B cell (primary cell): ENCODE measurements around the gene TRAFD1. TPM values are rescaled to one million over a fixed set of nuclear protein-coding genes. Genes with fewer than 3 reads are reported as not detected.
A peak's percentile ranks its signal among the peaks of the same experiment; 100 is the strongest.

ENCODE experiments used
- ATAC-seq: fragments of 200-7000 bp; cut with Tn5 transposase; one replicate; pipeline ENCODE4 v1.10.0; 2021; ENCODE audit warnings: low read depth, mild to moderate bottlenecking, moderate number of reproducible peaks, moderate library complexity
- CTCF ChIA-PET: fragments of 350-600 bp; sonication (Branson Sonifier 250); formaldehyde crosslinking; loops from one replicate; lab custom pipeline; 2021; ENCODE audit warnings: antibody characterized with exemption, inconsistent platforms; lab: Charles Lee
- POLR2A ChIA-PET: fragments of 350-600 bp; sonication (Branson Sonifier 250); formaldehyde crosslinking; loops from one replicate; lab custom pipeline; 2021; ENCODE audit warnings: antibody characterized with exemption; lab: Charles Lee
- DNase-seq: peaks from one replicate; pipeline ENCODE4 v3.0.0; 2013
- H2AFZ ChIP-seq: 2 replicates; pipeline ENCODE4 v1.6.1; 2012; ENCODE audit warnings: mild to moderate bottlenecking, low read depth, low read length; ENCODE audit not compliant: insufficient read depth, poor library complexity, severe bottlenecking
- H3K27ac ChIP-seq, 2 donors: 1 replicate in 1 of 2; 2 replicates in 1 of 2; pipeline ENCODE4 v1.5.1; 2012 to 2013; ENCODE audit warnings: low read length in 2 of 2, mild to moderate bottlenecking in 2 of 2, moderate library complexity in 1 of 2
- H3K27me3 ChIP-seq, 4 experiments: fragments of 200-600 bp in 1 of 4; sonication (generic) in 1 of 4; replicated peaks in 1 of 4; 1 replicate in 2 of 4; 2 replicates in 2 of 4; pipeline versions ENCODE4 v1.6.1 to v1.7.0; 2013 to 2016; ENCODE audit warnings: low read length in 3 of 4, mild to moderate bottlenecking in 2 of 4, mixed read lengths in 1 of 4, moderate library complexity in 1 of 4; ENCODE audit not compliant: insufficient read depth in 4 of 4, control insufficient read depth in 3 of 4; ENCODE audit errors: control extremely low read depth in 1 of 4
- H3K36me3 ChIP-seq, 2 experiments: replicated peaks in 1 of 2; 1 replicate in 1 of 2; 2 replicates in 1 of 2; pipeline versions ENCODE4 v1.6.1 to v1.7.1; 2013; ENCODE audit warnings: low read length in 1 of 2; ENCODE audit not compliant: insufficient read depth in 2 of 2, control insufficient read depth in 1 of 2; ENCODE audit errors: control extremely low read depth in 1 of 2, extremely low read depth in 1 of 2
- H3K4me1 ChIP-seq, 2 donors: fragments of 200-600 bp in 1 of 2; sonication (generic) in 1 of 2; 1 replicate in 1 of 2; 2 replicates in 1 of 2; pipeline versions ENCODE4 v1.5.1 to v1.6.1; 2013 to 2017; ENCODE audit warnings: low read length in 2 of 2; ENCODE audit not compliant: control insufficient read depth in 2 of 2, insufficient read depth in 2 of 2
- H3K4me2 ChIP-seq: replicated peaks from 2 replicates; pipeline ENCODE3; 2012; ENCODE audit warnings: mild to moderate bottlenecking, low read depth, low read length; ENCODE audit not compliant: poor library complexity, severe bottlenecking
- H3K4me3 ChIP-seq, 5 experiments: fragments of 200-600 bp in 1 of 5; sonication (generic) in 1 of 5; 1 replicate in 3 of 5; 2 replicates in 2 of 5; pipeline versions ENCODE4 v1.5.1 to v1.7.0; 2011 to 2016; ENCODE audit warnings: low read length in 4 of 5, mild to moderate bottlenecking in 4 of 5, low read depth in 2 of 5, control low read depth in 1 of 5, moderate library complexity in 1 of 5; ENCODE audit not compliant: insufficient read depth in 1 of 5; ENCODE audit errors: control extremely low read depth in 1 of 5, extremely low read depth in 1 of 5
- H3K79me2 ChIP-seq: fragments of 200-600 bp; sonication (generic); one replicate; pipeline ENCODE4 v1.6.0; 2016; ENCODE audit warnings: low read length; ENCODE audit not compliant: control insufficient read depth, insufficient read depth
- H3K9ac ChIP-seq: fragments of 200-600 bp; sonication (generic); 2 replicates; pipeline ENCODE4 v1.6.1; 2017; ENCODE audit warnings: mild to moderate bottlenecking, low read length, moderate library complexity
- H3K9me3 ChIP-seq, 3 donors: one replicate each; pipeline versions ENCODE4 v1.6.1 to v1.7.1; 2013; ENCODE audit warnings: low read length in 2 of 3; ENCODE audit not compliant: control insufficient read depth in 2 of 3, insufficient read depth in 1 of 3; ENCODE audit errors: control extremely low read depth in 1 of 3
- H4K20me1 ChIP-seq: 2 replicates; pipeline ENCODE4 v1.6.0; 2012; ENCODE audit warnings: mild to moderate bottlenecking, low read length; ENCODE audit not compliant: insufficient read depth, control insufficient read depth, poor library complexity, severe bottlenecking
- H3K27ac Mint-ChIP-seq: one replicate; pipeline ENCODE4 v1.8.0; 2021; ENCODE audit warnings: mixed read lengths
- H3K27me3 Mint-ChIP-seq: one replicate; pipeline ENCODE4 v1.8.0; 2021; ENCODE audit warnings: mixed read lengths
- H3K4me1 Mint-ChIP-seq: one replicate; pipeline ENCODE4 v1.8.0; 2021; ENCODE audit warnings: mixed read lengths
- H3K4me3 Mint-ChIP-seq: one replicate; pipeline ENCODE4 v1.8.0; 2021; ENCODE audit warnings: mixed read lengths
- H3K9me3 Mint-ChIP-seq: one replicate; pipeline ENCODE4 v1.8.0; 2022; ENCODE audit warnings: mixed read lengths; ENCODE audit not compliant: insufficient read depth
- EZH2 ChIP-seq: IDR thresholded peaks from 2 replicates; pipeline ENCODE4 v1.6.1; 2012; ENCODE audit warnings: borderline replicate concordance, low read depth, mild to moderate bottlenecking, moderate library complexity, low read length; ENCODE audit not compliant: insufficient read depth, poor library complexity, severe bottlenecking
- WGBS: methylation state at CpG from one replicate; pipeline ENCODE4 v1.1.5; 2013; ENCODE audit warnings: missing lambda C conversion rate; ENCODE audit not compliant: insufficient coverage; 5-methylcytosine and 5-hydroxymethylcytosine counted together
- intact Hi-C: fragments of 100-400 bp; cut with micrococcal nuclease; formaldehyde crosslinking; loops from one replicate; pipeline ENCODE4 v1.10.0; 2022
- polyA plus RNA-seq: library from polyadenylated mRNA; depleted of rRNA; stranded (reverse); fragments of >200 nt; gene quantifications from 2 replicates; pipeline ENCODE4 v1.2.3, GENCODE V29; 2012
- total RNA-seq, 2 donors: library from RNA; stranded (reverse); fragments of 120-200 nt in 1 of 2; gene quantifications; 1 replicate in 1 of 2; 2 replicates in 1 of 2; pipeline versions ENCODE4 v1.2.3 to v1.2.4, GENCODE V29; 2013 to 2022
- TF ChIP-seq, protein P1 (sequence below): fragments of 200-600 bp; IDR thresholded peaks from one replicate; pipeline ENCODE4 v1.8.0; 2022; ENCODE audit warnings: antibody characterized with exemption, mild to moderate bottlenecking

Gene TRAFD1
- total and polyA plus RNA-seq, 2 donors (not counting 1 experiment from before 2014, with no cell fraction given) = 30.9 to 37.7 TPM

DNA sequence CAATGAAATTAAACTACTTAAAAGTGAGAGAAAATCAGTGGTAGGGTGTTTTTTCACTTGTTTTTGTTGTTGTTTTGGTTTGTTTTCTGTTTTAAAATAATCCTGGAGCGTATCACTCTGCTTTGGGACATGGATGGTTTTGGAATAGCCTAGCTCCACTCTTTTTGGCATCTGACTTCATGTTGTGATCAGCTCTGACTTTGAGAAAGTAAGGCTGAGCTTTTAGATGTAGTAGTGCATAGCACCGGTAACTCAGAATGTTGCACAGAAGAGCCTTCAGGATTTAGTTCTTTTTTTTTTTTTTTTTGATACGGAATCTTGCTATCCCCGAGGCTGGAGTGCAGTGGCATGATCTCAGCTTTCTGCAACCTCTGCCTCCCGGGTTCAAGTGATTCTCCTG lies 8.1 kb downstream of the TRAFD1 start:
- no peaks in the 10 kb centered on the region for H3K27me3 ChIP-seq
- no peak overlapping the region for H3K9ac ChIP-seq
- no peak overlapping the region for H2AFZ ChIP-seq
- H3K4me1 Mint-ChIP-seq = peaks cover 38% of the 10 kb centered on the region
- H3K4me1 ChIP-seq = peaks cover 26 to 30% of the 10 kb centered on the region in 2 donors
- ATAC-seq = no peak
- TF ChIP-seq, protein P1, sequence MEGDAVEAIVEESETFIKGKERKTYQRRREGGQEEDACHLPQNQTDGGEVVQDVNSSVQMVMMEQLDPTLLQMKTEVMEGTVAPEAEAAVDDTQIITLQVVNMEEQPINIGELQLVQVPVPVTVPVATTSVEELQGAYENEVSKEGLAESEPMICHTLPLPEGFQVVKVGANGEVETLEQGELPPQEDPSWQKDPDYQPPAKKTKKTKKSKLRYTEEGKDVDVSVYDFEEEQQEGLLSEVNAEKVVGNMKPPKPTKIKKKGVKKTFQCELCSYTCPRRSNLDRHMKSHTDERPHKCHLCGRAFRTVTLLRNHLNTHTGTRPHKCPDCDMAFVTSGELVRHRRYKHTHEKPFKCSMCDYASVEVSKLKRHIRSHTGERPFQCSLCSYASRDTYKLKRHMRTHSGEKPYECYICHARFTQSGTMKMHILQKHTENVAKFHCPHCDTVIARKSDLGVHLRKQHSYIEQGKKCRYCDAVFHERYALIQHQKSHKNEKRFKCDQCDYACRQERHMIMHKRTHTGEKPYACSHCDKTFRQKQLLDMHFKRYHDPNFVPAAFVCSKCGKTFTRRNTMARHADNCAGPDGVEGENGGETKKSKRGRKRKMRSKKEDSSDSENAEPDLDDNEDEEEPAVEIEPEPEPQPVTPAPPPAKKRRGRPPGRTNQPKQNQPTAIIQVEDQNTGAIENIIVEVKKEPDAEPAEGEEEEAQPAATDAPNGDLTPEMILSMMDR = no peak
- no peak for TF ChIP-seq EZH2
- H3K4me2 ChIP-seq = no peak overlapping the region
- ChIA-PET CTCF (interaction anchor here (0.6 to 1.5 kb wide), 4 partner anchors 31 to 1063 kb away, joined by 3 to 8 read pairs (median 6); no protein-coding TSS in a partner anchor), POLR2A (no interaction called here)
- H4K20me1 ChIP-seq = no peaks in the 10 kb centered on the region
- peaks cover 4 to 44% of the 10 kb centered on the region in 2 experiments for H3K36me3 ChIP-seq
- no peak overlapping the region for H3K4me3 Mint-ChIP-seq
- no peaks in the 10 kb centered on the region for H3K9me3 ChIP-seq
- WGBS = 93% methylated on average over 5 of the region's 5 CpGs
- no peaks in the 10 kb centered on the region for H3K9me3 Mint-ChIP-seq
- H3K27me3 Mint-ChIP-seq = no peaks in the 10 kb centered on the region
- H3K27ac ChIP-seq = peak overlapping the region in 1 of 2 donors; percentile 81
- intact Hi-C loops = no loop called here
- DNase-seq = no peak
- H3K79me2 ChIP-seq = peaks cover 66% of the 10 kb centered on the region
- H3K4me3 ChIP-seq = no peak overlapping the region
- no peak overlapping the region for H3K27ac Mint-ChIP-seq

DNA sequence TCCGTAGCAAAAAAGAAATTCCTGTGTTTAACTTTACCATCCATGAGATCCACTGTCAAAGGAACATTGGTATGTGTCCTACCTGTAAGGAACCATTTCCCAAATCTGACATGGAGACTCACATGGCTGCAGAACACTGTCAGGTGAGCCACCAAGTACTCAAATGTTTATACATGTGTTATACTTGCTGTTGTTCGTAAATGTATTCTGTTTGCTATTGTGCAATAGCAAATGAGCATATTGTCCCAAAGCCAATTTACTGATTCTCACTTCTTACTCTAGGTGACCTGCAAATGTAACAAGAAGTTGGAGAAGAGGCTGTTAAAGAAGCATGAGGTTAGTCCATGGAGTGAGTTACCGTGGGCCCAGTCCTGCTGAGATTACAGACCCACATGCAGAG lies 9.4 kb downstream of the TRAFD1 start:
- no peak for TF ChIP-seq EZH2
- H3K4me1 Mint-ChIP-seq = peaks cover 26% of the 10 kb centered on the region
- H3K9me3 Mint-ChIP-seq = no peaks in the 10 kb centered on the region
- Histone ChIP-seq H3K4me2 (no peak overlapping the region), H3K36me3 (peaks cover 7 to 56% of the 10 kb centered on the region in 2 experiments), H3K9ac (no peak overlapping the region), H3K9me3 (no peaks in the 10 kb centered on the region), H2AFZ (no peak overlapping the region), H3K4me1 (peaks cover 13 to 17% of the 10 kb centered on the region in 2 donors), H3K27me3 (no peaks in the 10 kb centered on the region), H3K4me3 (no peak overlapping the region), H4K20me1 (no peaks in the 10 kb centered on the region), H3K79me2 (peaks cover 56% of the 10 kb centered on the region), H3K27ac (no peak overlapping the region)
- no peaks in the 10 kb centered on the region for H3K27me3 Mint-ChIP-seq
- intact Hi-C loops = no loop called here
- ATAC-seq = no peak
- DNase-seq = no peak
- no peak overlapping the region for H3K4me3 Mint-ChIP-seq
- no peak overlapping the region for H3K27ac Mint-ChIP-seq
- WGBS = 94% methylated on average over 2 of the region's 3 CpGs
- POLR2A ChIA-PET = no interaction called here
- CTCF ChIA-PET = no interaction called here
